ENCODE data around the gene KRT72.

GRCh38 chr12:52649066-52649465 is 47.8 kb upstream of the KRT72 start:
- TF ChIP-seq EZH2 (IDR thresholded peaks at IDR 0.05; ENCODE audit: low read depth, unreplicated experiment) (no peak), CTCF (conservative IDR thresholded peaks at IDR 0.05; ENCODE audit: low read depth in 2 of 2) (no peak)

Data from GM23338 (cell line).